ENCODE measurements around the gene SLC2A13. TPM values are rescaled to one million over a fixed set of nuclear protein-coding genes. Genes with fewer than 3 reads are reported as not detected.

SLC2A13 gene
- total and polyA plus RNA-seq, 4 experiments from 2014 or later, result 2.3 to 6.1 (median 4.2) TPM

DNA sequence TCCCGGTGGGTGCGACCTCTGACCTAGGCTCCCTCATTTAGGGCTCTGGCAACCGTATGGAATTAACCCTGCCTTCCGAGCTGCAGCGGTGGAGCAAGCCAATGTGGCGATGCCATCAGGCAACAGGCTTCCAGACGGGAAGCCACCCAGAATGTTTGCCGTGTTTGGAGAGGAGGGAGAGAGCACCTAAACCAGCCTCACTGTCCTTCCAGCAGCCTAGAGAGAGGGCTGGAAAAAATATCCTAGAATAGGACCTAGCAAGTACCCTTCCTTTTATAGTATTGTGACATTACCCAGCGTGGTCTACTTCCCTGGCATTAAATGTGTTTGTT, 287 bp upstream of the SLC2A13 start:
- Histone ChIP-seq H3K9me3 (ENCODE audit: control insufficient read depth in 1 of 2, low read length in 2 of 2) (no peaks in the 10 kb centered on the region), H3K27ac (ENCODE audit: low read depth, low read length) (peak overlapping the region; percentile 59), H3K4me3 (ENCODE audit: low read length in 2 of 2) (peak overlapping the region; percentile 40 to 59), H3K36me3 (ENCODE audit: insufficient read depth, low read length) (no peaks in the 10 kb centered on the region), H3K4me1 (ENCODE audit: insufficient read depth, low read length) (peaks cover 30% of the 10 kb centered on the region), H3K27me3 (ENCODE audit: insufficient read depth, low read length) (no peaks in the 10 kb centered on the region)
- Mint-ChIP-seq H3K4me3 (peak overlapping the region; percentile 82 to 93 (median 88)), H3K9me3 (no peaks in the 10 kb centered on the region), H3K4me1 (peaks cover 19 to 44% (median 30%) of the 10 kb centered on the region in 4 donors), H3K36me3 (peaks cover 0 to 8% of the 10 kb centered on the region in 2 donors), H3K27me3 (peaks cover 3% of the 10 kb centered on the region in 2 donors), H3K27ac (peak overlapping the region; percentile 74 to 88 (median 83))
- CTCF ChIA-PET (ENCODE audit: partially characterized antibody), result interaction anchor here (1.1 to 9.5 kb wide), 11 partner anchors 11 to 784 kb away, joined by 3 to 185 read pairs (median 5); no protein-coding TSS in a partner anchor
- POLR2A ChIA-PET (ENCODE audit: partially characterized antibody), result interaction anchor here (0.6 to 2.7 kb wide), 3 partner anchors 95 to 486 kb away, joined by 5 to 12 read pairs (median 7); partner anchors contain the start of gene ABCD2
- intact Hi-C loops (cut with micrococcal nuclease), result loop anchor here (5.0 kb wide), 2 partner anchors 424 to 484 kb away; no protein-coding TSS in a partner anchor
- no peak for DNase-seq

DNA sequence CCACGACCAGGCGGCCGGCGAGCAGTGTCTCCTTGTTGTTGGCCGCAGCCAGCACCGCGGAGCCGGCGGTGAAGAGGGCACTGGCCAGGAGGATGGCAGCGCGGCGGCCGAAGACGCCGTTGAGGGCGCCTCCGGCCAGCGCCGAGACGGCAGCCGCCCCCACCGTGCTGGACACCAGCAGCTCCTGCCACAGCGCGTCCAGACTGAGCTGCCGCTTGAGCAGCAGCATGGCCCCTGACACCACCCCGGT, 691 bp downstream of the SLC2A13 start:
- Mint-ChIP-seq H3K4me3 (peak overlapping the region; percentile 80 to 89 (median 85)), H3K4me1 (peaks cover 20 to 44% (median 30%) of the 10 kb centered on the region in 4 donors), H3K27ac (no peak overlapping the region), H3K27me3 (peaks cover 3% of the 10 kb centered on the region in 2 donors), H3K9me3 (no peaks in the 10 kb centered on the region), H3K36me3 (peaks cover 0 to 8% of the 10 kb centered on the region in 2 donors)
- DNase-seq, result no peak
- Histone ChIP-seq H3K27ac (ENCODE audit: low read depth, low read length) (peak overlapping the region; percentile 59), H3K4me3 (ENCODE audit: low read length in 2 of 2) (peak overlapping the region; percentile 25 to 59), H3K27me3 (ENCODE audit: insufficient read depth, low read length) (no peaks in the 10 kb centered on the region), H3K36me3 (ENCODE audit: insufficient read depth, low read length) (no peaks in the 10 kb centered on the region), H3K4me1 (ENCODE audit: insufficient read depth, low read length) (peaks cover 30% of the 10 kb centered on the region), H3K9me3 (ENCODE audit: control insufficient read depth in 1 of 2, low read length in 2 of 2) (no peaks in the 10 kb centered on the region)
- ChIA-PET CTCF (ENCODE audit: partially characterized antibody) (interaction anchor here (2.2 to 9.5 kb wide), 3 partner anchors 10 to 94 kb away, joined by 5 to 185 read pairs (median 50); no protein-coding TSS in a partner anchor), POLR2A (ENCODE audit: partially characterized antibody) (interaction anchor here (0.6 to 2.7 kb wide), 3 partner anchors 10 to 94 kb away, joined by 4 to 12 read pairs (median 4); no protein-coding TSS in a partner anchor)
- intact Hi-C loops (cut with micrococcal nuclease), result loop anchor here (5.0 kb wide), 2 partner anchors 423 to 483 kb away; no protein-coding TSS in a partner anchor

DNA sequence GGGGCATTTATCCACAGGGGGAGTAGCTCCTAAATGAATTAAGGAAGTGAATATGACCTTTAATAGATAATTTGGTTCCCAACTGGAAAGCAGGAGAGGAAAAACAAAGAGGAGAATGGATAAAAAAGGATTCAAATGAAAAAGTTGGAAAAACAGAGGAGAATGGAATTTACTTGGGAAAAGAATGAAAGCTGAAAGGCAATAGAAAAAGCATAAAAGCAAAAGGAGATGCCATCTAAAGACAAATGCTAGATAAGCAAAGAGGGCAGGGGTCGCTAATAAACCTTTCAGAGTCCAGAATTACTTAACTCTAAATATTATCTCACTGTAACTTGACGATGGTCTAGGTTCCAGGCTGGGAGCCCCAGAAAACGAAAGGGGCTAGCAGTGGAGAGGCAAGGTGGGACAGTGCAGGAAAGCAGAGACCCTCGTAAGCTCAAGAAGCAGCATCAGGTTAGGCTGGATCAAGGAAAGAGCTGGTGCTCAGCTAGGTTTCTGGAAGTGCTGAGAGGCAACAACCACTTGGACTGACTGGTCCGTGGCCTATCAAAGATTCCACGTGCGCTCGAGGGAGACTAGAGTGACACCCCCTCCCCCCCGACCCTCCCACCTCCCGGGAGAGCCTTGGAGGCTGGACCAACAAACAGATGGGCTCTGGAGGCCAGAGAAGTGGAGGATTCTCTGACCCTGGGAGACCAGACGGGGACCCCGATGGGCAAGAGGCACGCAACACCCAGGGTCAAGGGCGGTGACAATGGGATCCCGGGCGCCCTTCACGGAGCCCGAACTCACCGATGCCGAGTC, 1.2 kb downstream of the SLC2A13 start:
- Mint-ChIP-seq H3K4me3 (peak overlapping the region; percentile 80 to 89 (median 85)), H3K9me3 (no peaks in the 10 kb centered on the region), H3K4me1 (peaks cover 20 to 44% (median 30%) of the 10 kb centered on the region in 4 donors), H3K27me3 (peaks cover 3% of the 10 kb centered on the region in 2 donors), H3K36me3 (peaks cover 0 to 8% of the 10 kb centered on the region in 2 donors), H3K27ac (peak overlapping the region in 6 of 7 donors; percentile 11 to 76 (median 64))
- no peaks in the 10 kb centered on the region for H3K36me3 ChIP-seq (ENCODE audit: insufficient read depth, low read length)
- H3K9me3 ChIP-seq (ENCODE audit: control insufficient read depth in 1 of 2, low read length in 2 of 2), result no peaks in the 10 kb centered on the region
- peak overlapping the region; percentile 25 to 59 for H3K4me3 ChIP-seq (ENCODE audit: low read length in 2 of 2)
- H3K27me3 ChIP-seq (ENCODE audit: insufficient read depth, low read length), result no peaks in the 10 kb centered on the region
- peak overlapping the region; percentile 59 for H3K27ac ChIP-seq (ENCODE audit: low read depth, low read length)
- intact Hi-C loops (cut with micrococcal nuclease), result loop anchor here (5.0 kb wide), 2 partner anchors 422 to 482 kb away; no protein-coding TSS in a partner anchor
- ChIA-PET POLR2A (ENCODE audit: partially characterized antibody) (interaction anchor here (0.6 to 2.7 kb wide), 3 partner anchors 9 to 93 kb away, joined by 4 to 12 read pairs (median 4); no protein-coding TSS in a partner anchor), CTCF (ENCODE audit: partially characterized antibody) (interaction anchor here (6.3 to 9.5 kb wide), 2 partner anchors 13 to 93 kb away, joined by 50 to 185 read pairs; no protein-coding TSS in a partner anchor)
- DNase-seq, result no peak
- H3K4me1 ChIP-seq (ENCODE audit: insufficient read depth, low read length), result peaks cover 30% of the 10 kb centered on the region

DNA sequence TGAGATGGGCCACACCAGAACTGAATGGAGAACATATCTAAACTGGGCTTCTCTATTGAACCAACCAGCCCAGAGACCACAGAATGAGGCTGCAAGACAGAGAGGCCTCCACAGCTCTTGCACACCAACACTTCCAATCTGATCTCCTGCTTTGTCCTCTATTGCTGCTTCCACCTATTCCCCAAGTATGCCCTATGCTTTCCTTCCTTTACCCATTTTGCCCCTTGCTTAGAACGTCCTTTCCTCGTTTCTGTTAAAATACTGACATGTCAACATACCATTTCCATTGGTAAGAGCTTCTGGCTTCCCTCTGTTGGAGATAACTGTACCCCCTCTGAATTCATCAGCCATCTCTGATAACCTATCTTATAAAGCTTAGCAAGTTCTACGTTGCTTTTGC, 2.8 kb downstream of the SLC2A13 start:
- peaks cover 0 to 8% of the 10 kb centered on the region in 2 donors for H3K36me3 Mint-ChIP-seq
- CTCF ChIA-PET (ENCODE audit: partially characterized antibody), result interaction anchor here (9.5 kb wide), 1 partner anchor 92 kb away, joined by 185 read pairs; no protein-coding TSS in a partner anchor
- no peaks in the 10 kb centered on the region for H3K27me3 ChIP-seq (ENCODE audit: insufficient read depth, low read length)
- no peak overlapping the region for H3K27ac ChIP-seq (ENCODE audit: low read depth, low read length)
- H3K27me3 Mint-ChIP-seq, result peaks cover 0 to 2% of the 10 kb centered on the region in 2 donors
- DNase-seq, result no peak
- no peaks in the 10 kb centered on the region for H3K9me3 ChIP-seq (ENCODE audit: control insufficient read depth in 1 of 2, low read length in 2 of 2)
- intact Hi-C loops (cut with micrococcal nuclease), result no loop called here
- peaks cover 30% of the 10 kb centered on the region for H3K4me1 ChIP-seq (ENCODE audit: insufficient read depth, low read length)
- peak overlapping the region in 2 of 8 donors; percentile 0 to 24 for H3K4me3 Mint-ChIP-seq
- no peaks in the 10 kb centered on the region for H3K36me3 ChIP-seq (ENCODE audit: insufficient read depth, low read length)
- H3K27ac Mint-ChIP-seq, result no peak overlapping the region
- H3K4me3 ChIP-seq (ENCODE audit: low read length in 2 of 2), result no peak overlapping the region
- POLR2A ChIA-PET (ENCODE audit: partially characterized antibody), result interaction anchor here (0.8 kb wide), 1 partner anchor 15 kb away, joined by 3 read pairs; no protein-coding TSS in a partner anchor
- H3K9me3 Mint-ChIP-seq, result no peaks in the 10 kb centered on the region
- H3K4me1 Mint-ChIP-seq, result peaks cover 20 to 44% (median 30%) of the 10 kb centered on the region in 4 donors

DNA sequence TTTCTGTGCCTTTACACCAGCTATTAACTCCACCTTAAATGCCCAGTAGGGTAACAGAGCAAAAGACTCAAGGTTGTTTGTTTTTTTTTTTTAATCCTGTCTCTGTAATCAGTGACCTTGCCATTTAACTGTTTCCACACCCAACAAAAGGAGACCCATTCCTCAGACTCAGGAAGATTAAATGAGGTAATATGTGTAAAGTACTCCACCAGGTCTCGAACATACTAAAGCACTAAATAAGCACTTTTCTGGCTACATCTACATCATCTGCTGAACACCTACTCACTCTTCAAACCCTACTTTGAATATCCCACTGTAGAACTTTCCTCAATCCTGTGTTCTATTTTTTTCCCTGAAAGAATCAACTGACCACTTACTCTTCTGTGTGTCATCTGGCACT, 4.1 kb downstream of the SLC2A13 start:
- Histone ChIP-seq H3K36me3 (ENCODE audit: insufficient read depth, low read length) (no peaks in the 10 kb centered on the region), H3K9me3 (ENCODE audit: control insufficient read depth in 1 of 2, low read length in 2 of 2) (no peaks in the 10 kb centered on the region), H3K27ac (ENCODE audit: low read depth, low read length) (no peak overlapping the region), H3K4me1 (ENCODE audit: insufficient read depth, low read length) (peaks cover 22% of the 10 kb centered on the region), H3K4me3 (ENCODE audit: low read length in 2 of 2) (no peak overlapping the region), H3K27me3 (ENCODE audit: insufficient read depth, low read length) (no peaks in the 10 kb centered on the region)
- Mint-ChIP-seq H3K27ac (no peak overlapping the region), H3K4me1 (peaks cover 17 to 31% (median 21%) of the 10 kb centered on the region in 4 donors), H3K36me3 (peaks cover 0 to 6% of the 10 kb centered on the region in 2 donors), H3K4me3 (no peak overlapping the region), H3K9me3 (no peaks in the 10 kb centered on the region), H3K27me3 (no peaks in the 10 kb centered on the region)
- ChIA-PET CTCF (ENCODE audit: partially characterized antibody) (interaction anchor here (9.5 kb wide), 1 partner anchor 91 kb away, joined by 185 read pairs; no protein-coding TSS in a partner anchor), POLR2A (ENCODE audit: partially characterized antibody) (no interaction called here)
- intact Hi-C loops (cut with micrococcal nuclease), result no loop called here
- no peak for DNase-seq

DNA sequence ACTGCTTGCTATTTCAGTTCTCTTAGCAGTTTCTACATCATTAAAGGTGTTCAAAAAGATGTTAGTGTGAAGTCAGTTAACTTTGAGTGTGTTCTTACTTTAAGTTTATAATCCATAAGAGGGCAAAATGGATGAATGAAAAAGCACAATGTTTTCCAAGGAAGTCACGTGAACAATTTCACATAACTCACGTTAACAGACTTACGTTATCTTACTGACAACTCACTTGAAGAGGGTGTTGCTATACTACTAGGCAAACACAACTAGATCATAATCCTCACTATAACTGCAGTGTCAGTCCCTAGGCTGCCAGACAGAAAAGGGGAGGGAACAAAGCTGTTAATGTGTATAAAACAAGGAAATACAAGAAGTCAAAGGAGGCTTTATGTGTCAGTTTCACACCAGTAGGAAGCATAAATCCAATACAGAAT, 6.4 kb downstream of the SLC2A13 start:
- no peaks in the 10 kb centered on the region for H3K9me3 Mint-ChIP-seq
- H3K4me3 ChIP-seq (ENCODE audit: low read length in 2 of 2), result no peak overlapping the region
- no peaks in the 10 kb centered on the region for H3K36me3 ChIP-seq (ENCODE audit: insufficient read depth, low read length)
- no peaks in the 10 kb centered on the region for H3K27me3 Mint-ChIP-seq
- no peak for DNase-seq
- intact Hi-C loops (cut with micrococcal nuclease), result no loop called here
- peaks cover 9% of the 10 kb centered on the region for H3K4me1 ChIP-seq (ENCODE audit: insufficient read depth, low read length)
- ChIA-PET POLR2A (ENCODE audit: partially characterized antibody) (no interaction called here), CTCF (ENCODE audit: partially characterized antibody) (interaction anchor here (0.7 kb wide), 1 partner anchor 88 kb away, joined by 3 read pairs; no protein-coding TSS in a partner anchor)
- no peak overlapping the region for H3K27ac Mint-ChIP-seq
- H3K4me3 Mint-ChIP-seq, result no peak overlapping the region
- no peaks in the 10 kb centered on the region for H3K27me3 ChIP-seq (ENCODE audit: insufficient read depth, low read length)
- no peaks in the 10 kb centered on the region for H3K36me3 Mint-ChIP-seq
- no peaks in the 10 kb centered on the region for H3K9me3 ChIP-seq (ENCODE audit: control insufficient read depth in 1 of 2, low read length in 2 of 2)
- H3K27ac ChIP-seq (ENCODE audit: low read depth, low read length), result no peak overlapping the region
- H3K4me1 Mint-ChIP-seq, result peaks cover 7 to 20% (median 13%) of the 10 kb centered on the region in 4 donors
